T-helper 9 cell (primary cell): ENCODE results near the gene GAD1.

Experiments
- DNase-seq: peaks from one replicate; pipeline ENCODE4 v3.0.0-alpha.2; 2020

GAD1 gene

GRCh38 chr2:170846314-170846713 lies 29.6 kb downstream of the GAD1 start:
- DNase-seq: no peak

DNA sequence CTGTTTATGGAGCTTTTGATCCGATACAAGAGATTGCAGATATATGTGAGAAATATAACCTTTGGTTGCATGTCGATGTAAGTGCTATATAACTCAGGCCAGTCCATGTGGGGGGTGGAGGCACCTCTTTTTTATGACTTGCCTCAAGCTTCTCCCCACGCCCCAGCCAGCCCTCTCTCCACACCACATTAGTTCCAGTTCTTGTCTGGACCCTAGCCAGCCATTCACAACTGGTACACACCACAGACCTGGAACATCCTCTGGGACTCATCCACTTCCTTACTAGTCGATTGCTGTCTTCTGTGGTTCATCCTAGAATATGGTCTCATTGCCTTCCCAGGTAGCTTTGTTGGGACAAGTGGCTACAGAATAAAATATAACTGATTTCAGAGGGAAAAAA lies 31.0 kb downstream of the GAD1 start:
- no peak for DNase-seq

DNA sequence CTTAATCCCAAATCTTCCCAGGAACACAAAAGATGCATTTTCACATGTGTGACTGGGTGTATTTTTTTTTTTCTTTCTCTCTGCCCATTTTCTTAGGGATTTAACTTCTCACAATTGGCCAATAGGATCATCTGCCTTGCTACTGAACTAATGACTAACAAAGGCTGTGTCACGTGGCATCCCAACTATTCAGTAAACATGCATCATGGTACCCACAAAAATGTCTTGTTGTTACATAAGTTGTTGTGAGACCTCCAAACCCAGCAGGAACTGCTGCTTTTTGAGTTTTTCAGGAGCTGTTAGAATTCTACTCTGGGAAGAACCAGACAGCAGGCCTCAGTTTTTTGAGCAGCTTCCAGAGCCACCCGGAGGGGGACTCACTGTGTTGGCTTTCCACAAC lies 31.9 kb downstream of the GAD1 start:
- no peak for DNase-seq

GRCh38 chr2:170850251-170850650 lies 33.6 kb downstream of the GAD1 start:
- DNase-seq: no peak

DNA sequence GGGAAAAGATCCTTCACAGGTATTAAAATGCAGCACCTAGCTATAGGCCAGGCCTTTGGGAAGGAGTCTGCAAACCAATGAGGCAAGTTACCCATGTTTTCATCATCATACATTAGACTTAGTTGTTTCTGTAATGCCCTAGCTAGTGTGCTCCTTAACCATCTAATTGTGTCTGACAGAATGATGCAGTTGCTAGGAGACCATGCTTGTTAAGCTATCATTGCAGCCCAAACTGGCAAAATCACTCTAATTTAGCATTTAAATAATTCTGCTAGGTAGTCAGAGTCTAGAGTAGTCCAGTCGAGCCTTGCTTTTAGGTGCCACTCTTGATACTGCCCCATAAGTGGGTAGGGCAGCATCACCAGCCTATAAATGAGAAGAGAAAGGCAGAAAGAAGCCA lies 34.9 kb downstream of the GAD1 start:
- no peak for DNase-seq

GRCh38 chr2:170856066-170856465 lies 39.4 kb downstream of the GAD1 start:
- DNase-seq: no peak

GRCh38 chr2:170862286-170862902 lies 45.7 kb downstream of the GAD1 start:
- no peak for DNase-seq

DNA sequence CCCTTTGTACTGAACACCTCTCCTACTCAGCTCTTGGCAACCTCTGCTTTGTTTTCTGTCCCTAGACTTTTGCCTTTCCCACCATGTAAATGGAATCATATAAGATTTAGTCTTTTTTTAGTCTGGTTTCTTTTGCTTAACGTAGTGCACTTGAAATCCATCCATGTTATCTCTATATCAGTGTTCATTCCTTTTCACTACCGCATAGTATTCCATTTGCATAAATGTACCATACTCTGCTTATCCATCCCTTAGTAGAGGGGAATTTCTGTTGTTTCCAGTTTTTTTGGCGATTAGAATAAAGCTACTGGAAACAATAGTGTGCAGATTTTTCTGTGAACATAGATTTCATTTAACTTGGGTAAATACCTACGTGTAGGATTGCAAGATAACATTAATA lies 46.4 kb downstream of the GAD1 start:
- DNase-seq: no peak

GRCh38 chr2:170869036-170869435 lies 52.3 kb downstream of the GAD1 start:
- no peak for DNase-seq

DNA sequence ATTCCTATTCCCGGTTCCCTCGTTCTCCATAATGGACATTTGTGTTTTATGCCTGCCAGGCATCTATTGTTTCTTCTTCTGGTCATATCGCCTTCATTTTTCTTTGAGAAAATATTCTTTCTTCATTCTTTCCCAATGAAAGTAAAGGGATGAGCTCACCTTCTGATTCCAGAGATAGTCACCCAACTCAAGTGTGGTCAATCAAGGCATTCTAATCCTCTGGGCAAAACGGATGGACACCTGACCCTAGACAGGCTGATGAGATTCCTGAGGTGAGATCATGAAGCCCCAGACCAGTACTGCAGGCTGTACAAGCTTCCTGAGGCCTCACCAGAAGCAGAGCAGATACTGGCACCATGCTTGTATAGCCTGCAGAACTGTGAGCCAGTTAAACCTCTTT lies 52.8 kb downstream of the GAD1 start:
- DNase-seq: no peak

GRCh38 chr2:170873035-170873692 lies 56.5 kb downstream of the GAD1 start:
- peak; percentile 62 for DNase-seq

DNA sequence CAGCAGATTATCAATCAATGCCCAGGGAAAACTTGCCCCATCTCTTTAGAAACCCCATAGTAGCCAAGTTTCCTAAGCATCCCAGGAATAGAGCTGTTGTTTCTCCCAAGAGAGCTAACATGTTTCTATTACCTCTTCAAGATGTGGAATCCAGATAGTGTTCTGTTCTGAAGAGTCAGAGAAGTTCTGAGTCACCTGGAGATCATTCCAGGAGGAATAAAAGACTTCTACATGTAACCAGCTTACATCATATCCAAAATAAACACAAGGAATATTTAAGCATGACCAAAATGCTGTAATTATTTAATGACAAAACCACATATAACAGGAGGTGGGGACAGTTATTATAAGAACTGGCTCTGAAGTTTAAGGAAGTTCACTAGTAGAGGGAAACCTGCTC lies 61.4 kb downstream of the GAD1 start:
- DNase-seq: no peak

GRCh38 chr2:170878505-170878904 lies 61.8 kb downstream of the GAD1 start:
- DNase-seq: no peak

DNA sequence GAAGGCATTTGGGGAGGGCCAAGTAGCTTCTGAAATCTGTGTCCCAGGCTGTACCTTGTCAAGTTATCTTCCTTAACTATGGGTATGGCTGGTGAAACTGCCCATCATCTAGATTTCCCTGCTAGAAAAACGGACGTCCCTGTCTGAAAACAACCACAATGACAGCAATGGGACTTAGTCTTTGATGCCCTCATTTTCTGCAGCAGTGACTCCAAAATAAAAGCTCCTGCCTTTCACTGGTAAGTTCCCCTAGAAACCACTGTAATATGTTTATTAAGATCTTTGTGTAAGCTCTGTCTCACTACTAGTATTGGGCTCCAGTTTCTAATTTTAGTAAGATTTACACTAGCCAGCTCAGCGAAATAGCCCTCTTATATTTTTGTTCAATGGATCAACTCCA lies 65.2 kb downstream of the GAD1 start:
- DNase-seq: no peak

GRCh38 chr2:170882758-170883157 lies 66.1 kb downstream of the GAD1 start:
- no peak for DNase-seq

GRCh38 chr2:170883683-170884082 lies 67.0 kb downstream of the GAD1 start:
- DNase-seq: no peak

DNA sequence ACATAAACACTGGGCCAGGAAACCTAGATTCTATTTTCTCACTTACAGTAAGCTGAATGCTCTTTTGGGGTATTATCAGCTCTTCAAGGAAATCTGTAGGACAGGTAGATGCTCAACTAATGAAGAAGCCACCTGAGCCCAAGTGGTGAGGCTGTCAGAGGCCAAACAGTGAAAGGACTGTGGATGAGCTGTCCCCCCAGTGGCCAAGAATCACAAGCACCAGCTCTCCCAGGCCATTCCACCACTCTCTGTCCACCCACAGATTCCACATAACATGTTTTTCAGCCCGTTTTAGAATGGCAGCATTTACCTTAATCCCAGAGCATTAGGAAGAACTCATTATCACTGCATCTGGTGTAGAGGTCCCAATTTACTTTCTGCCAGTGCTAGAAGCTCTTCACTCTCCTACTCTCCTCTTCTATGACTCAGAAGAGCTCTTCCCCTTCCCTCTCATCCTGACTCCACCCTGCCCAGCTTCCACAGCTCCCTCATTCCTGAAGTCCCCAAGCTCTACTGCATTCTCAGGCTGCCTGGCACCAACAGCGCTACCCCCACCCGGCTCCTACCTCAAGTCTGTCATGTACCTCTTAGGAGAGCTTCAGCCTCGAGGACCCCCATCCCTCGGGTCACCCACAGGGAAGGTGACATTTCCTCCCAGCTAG lies 68.6 kb downstream of the GAD1 start:
- no peak for DNase-seq

DNA sequence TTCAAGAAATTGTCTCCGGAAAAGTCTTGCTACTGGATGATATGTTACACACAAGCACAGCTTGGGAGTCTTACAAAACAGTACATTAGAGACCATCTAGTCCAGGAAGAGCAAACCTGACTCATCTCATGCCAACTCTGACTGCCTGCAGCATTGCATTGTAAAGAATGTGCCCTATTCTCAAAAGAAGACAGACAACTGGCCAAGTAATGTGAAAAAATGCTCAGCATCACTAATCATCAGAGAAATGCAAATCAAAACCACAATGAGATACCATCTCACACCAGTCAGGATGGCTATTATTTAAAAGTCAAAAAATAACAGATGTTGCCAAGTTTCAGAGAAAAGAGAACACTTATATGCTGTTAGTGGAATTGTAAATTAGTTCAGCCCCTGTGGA lies 69.7 kb downstream of the GAD1 start:
- DNase-seq: no peak

GRCh38 chr2:170887496-170887895 lies 70.8 kb downstream of the GAD1 start:
- no peak for DNase-seq

- no peak for DNase-seq
These were observed 71.2 kb downstream of the GAD1 start for GRCh38 chr2:170887896-170888295.

DNA sequence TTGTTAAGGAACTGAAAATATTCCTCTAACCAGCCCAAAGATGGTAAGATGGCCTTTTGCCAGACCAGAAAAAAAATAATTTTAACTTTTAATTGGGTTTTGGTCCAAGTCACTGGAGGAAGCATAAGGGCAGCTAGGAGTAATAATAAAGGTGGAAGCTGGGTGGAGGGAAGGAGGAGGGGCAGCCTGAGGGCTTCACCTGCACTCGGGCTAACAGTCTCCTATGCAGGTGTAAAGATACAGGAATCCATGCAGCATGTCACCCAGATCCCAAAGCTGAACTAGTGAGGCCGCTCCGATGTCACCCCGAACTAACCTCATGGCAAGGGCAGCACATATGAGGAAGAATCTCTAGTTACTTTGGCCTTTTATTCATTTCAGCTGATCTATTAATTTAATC lies 75.2 kb downstream of the GAD1 start:
- no peak for DNase-seq

GRCh38 chr2:170892391-170892951 lies 75.8 kb downstream of the GAD1 start:
- DNase-seq: no peak

- no peak for DNase-seq
These were observed 78.5 kb downstream of the GAD1 start for GRCh38 chr2:170895023-170895757.
